22Rv1 (cell line): ENCODE measurements around the gene LTA4H.
"Not testable (repeated sequence)": the region's sequence is repeated elsewhere in the genome, so short reads cannot be mapped to it uniquely, and the experiment has no call there.

Experiments
- H3K27ac ChIP-seq: fragments of 450-650 bp; 2 replicates; pipeline ENCODE4 v1.5.1; 2017
- CTCF ChIP-seq: fragments of 450-650 bp; IDR thresholded peaks from 2 replicates; pipeline ENCODE4 v1.5.1; 2017; ENCODE audit warnings: mild to moderate bottlenecking
- ZFX ChIP-seq: fragments of 450-650 bp; IDR thresholded peaks from 2 replicates; pipeline ENCODE4 v1.6.1; 2017; ENCODE audit warnings: antibody characterized with exemption, borderline replicate concordance

Gene LTA4H

GRCh38 chr12:96075560-96075959 is 40.2 kb upstream of the LTA4H start:
- H3K27ac ChIP-seq, result no peak overlapping the region
- TF ChIP-seq CTCF, result no peak

- no peak for TF ChIP-seq CTCF
- TF ChIP-seq ZFX, result no peak
- H3K27ac ChIP-seq, result no peak overlapping the region
Measured at GRCh38 chr12:96073346-96074330, 38.3 kb upstream of the LTA4H start.

- H3K27ac ChIP-seq, result no peak overlapping the region
- no peak for TF ChIP-seq ZFX
- TF ChIP-seq CTCF, result no peak
Measured at GRCh38 chr12:96070670-96071279, 35.4 kb upstream of the LTA4H start.

DNA sequence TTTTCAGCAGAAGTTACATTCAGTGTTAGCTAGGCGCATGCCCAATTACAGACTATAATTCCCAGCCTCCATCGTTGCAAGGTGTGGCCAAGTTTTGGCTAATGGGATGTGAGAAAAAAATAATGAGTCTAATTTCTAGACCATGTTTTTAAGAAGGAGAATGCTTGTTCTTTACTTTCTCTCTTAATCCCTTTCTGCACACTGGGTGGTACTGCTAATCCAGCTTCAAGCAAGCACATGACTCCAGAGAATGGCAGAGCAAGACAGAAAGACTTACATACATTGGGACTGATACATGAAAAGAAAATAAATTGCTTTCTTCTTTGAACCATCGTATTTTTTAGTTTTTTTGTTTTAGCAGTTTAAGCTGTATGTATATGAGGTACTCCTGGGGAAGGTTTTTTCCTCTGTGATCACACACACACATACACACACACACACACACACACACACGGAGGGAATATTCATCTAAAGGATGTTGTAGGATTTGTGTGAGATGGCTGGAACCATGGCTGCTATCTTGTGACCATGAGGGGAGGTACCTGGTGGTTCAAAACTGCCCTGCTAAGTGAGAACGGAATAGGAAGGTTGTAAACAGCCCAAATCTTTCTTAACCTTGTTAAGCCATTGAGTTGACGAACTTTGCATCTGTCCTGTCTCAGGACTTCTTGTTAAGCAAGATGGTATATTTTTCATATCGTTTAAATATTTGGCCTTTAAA is 34.3 kb upstream of the LTA4H start:
- no peak overlapping the region for H3K27ac ChIP-seq
- TF ChIP-seq CTCF, result no peak
- no peak for TF ChIP-seq ZFX

DNA sequence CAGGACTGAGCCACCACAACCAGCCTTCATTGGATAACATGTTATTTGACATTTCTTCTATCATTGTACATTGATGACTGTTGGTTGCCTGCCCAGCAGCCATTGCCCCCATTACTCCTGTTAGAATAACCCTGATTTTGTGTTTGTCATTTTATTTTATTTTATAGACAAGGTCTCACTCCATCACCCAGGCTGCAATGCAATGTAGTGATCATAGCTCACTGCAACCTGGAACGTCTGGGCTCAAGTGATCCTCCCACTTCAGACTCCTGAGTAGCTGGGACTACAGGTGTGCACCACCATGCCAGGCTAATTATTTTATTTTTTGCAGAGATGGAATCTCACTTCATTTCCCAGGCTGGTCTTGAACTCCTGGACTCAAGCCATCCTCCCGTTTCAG is 33.2 kb upstream of the LTA4H start:
- TF ChIP-seq ZFX, result no peak
- TF ChIP-seq CTCF, result no peak
- no peak overlapping the region for H3K27ac ChIP-seq

- TF ChIP-seq ZFX (no peak), CTCF (no peak)
- no peak overlapping the region for H3K27ac ChIP-seq
Measured at GRCh38 chr12:96068111-96068510, 32.7 kb upstream of the LTA4H start.

DNA sequence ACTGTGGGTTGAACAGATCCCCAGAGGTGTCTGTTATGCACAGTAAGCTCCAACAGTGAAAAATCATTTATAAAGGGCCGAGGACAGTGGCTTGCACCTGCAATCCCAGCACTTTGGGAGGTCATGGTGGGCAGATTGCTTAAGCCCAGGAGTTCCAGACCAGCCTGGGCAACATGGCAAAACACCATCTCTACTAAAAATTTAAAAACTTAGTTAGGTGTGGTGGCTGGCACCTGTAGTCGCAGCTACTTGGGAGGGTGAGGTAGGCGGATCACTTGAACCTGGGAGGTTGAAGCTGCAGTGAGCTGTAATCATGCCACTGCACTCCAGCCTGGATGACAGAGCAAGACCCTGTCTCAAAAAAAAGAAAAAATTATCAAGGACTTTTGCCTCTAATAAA is 30.4 kb upstream of the LTA4H start:
- H3K27ac ChIP-seq, result not testable (repeated sequence)
